GM21515 (cell line): ENCODE results near the gene OR2M7.
"Not testable (repeated sequence)": the region's sequence is repeated elsewhere in the genome, so short reads cannot be mapped to it uniquely, and the experiment has no call there.

Source experiments
- ATAC-seq: cut with Tn5 transposase; IDR thresholded peaks from one replicate; pipeline ENCODE4 v1.9.1; 2021; ENCODE audit not compliant: unreplicated experiment

OR2M7 gene

GRCh38 chr1:248324468-248324867 lies at the start of gene OR2M7:
Gene OR2M7 (minus strand): TSS chr1:248324568. CDS start chr1:248324568, 0 bp downstream.
- ATAC-seq: no peak

GRCh38 chr1:248373761-248374160 lies 49.4 kb upstream of the OR2M7 start:
- no peak for ATAC-seq

- ATAC-seq: no peak
These were observed 48.0 kb upstream of the OR2M7 start for GRCh38 chr1:248372394-248372793.

- ATAC-seq: no peak
These were observed 42.2 kb upstream of the OR2M7 start for GRCh38 chr1:248366609-248367008.

GRCh38 chr1:248361121-248361715 lies 36.9 kb upstream of the OR2M7 start, which contains the start of gene OR2T4:
Gene OR2T4 (plus strand): TSS chr1:248361665. CDS start chr1:248361665, 0 bp downstream.
- no peak for ATAC-seq

- ATAC-seq: no peak
These were observed 35.0 kb upstream of the OR2M7 start for GRCh38 chr1:248359415-248359814.

GRCh38 chr1:248348475-248348874 lies 24.1 kb upstream of the OR2M7 start, which contains the start of gene OR14C36:
Gene OR14C36 (plus strand): TSS chr1:248348775. CDS start chr1:248348775, 0 bp downstream.
- no peak for ATAC-seq

- no peak for ATAC-seq
These were observed 19.1 kb upstream of the OR2M7 start for GRCh38 chr1:248343451-248343850.

GRCh38 chr1:248316796-248317195 lies 7.6 kb downstream of the OR2M7 start:
- ATAC-seq: no peak

GRCh38 chr1:248306740-248307139 lies 17.6 kb downstream of the OR2M7 start:
- not testable (repeated sequence) for ATAC-seq

- no peak for ATAC-seq
These were observed 18.3 kb downstream of the OR2M7 start for GRCh38 chr1:248306103-248306502.

GRCh38 chr1:248305672-248306071 lies 18.7 kb downstream of the OR2M7 start:
- not testable (repeated sequence) for ATAC-seq

- ATAC-seq: no peak
These were observed 21.0 kb downstream of the OR2M7 start, which contains the start of gene OR2T12 for GRCh38 chr1:248303324-248303723. Gene OR2T12 (minus strand): TSS chr1:248303424. CDS start chr1:248295578, 7,846 bp downstream.

- ATAC-seq: no peak
These were observed 36.0 kb downstream of the OR2M7 start for GRCh38 chr1:248288391-248288790.

GRCh38 chr1:248277876-248278275 lies 46.5 kb downstream of the OR2M7 start, which contains the start of gene OR2T33:
Gene OR2T33 (minus strand): TSS chr1:248277976. CDS start chr1:248273814, 4,162 bp downstream.
- no peak for ATAC-seq
